HEK293 (cell line): ENCODE measurements around the gene RBBP5.

Experiments
- CTCF ChIA-PET: fragments of 350-600 bp; formaldehyde crosslinking; extraction: SDS; loops from one replicate; lab custom pipeline; 2021; ENCODE audit warnings: antibody characterized with exemption; lab: Yijun Ruan, JAX
- POLR2A ChIA-PET: fragments of 300-600 bp; formaldehyde crosslinking; extraction: SDS; loops from one replicate; lab custom pipeline; 2020; ENCODE audit warnings: antibody characterized with exemption, inconsistent platforms; lab: Yijun Ruan, JAX
- H3K27ac ChIP-seq: fragments of 200-500 bp; sonication (Bioruptor generic); 2 replicates; pipeline ENCODE4 v1.5.1; 2014; ENCODE audit warnings: low read depth, low read length, control low read depth, inconsistent platforms; ENCODE audit errors: extremely low read depth
- H3K36me3 ChIP-seq, 2 experiments: fragments of 200-500 bp in 1 of 2; sonication (Bioruptor generic) in 1 of 2; 1 replicate in 1 of 2; 2 replicates in 1 of 2; pipeline ENCODE4 v1.5.1; 2014 to 2017; ENCODE audit warnings: inconsistent platforms in 2 of 2, low read length in 2 of 2; ENCODE audit not compliant: control insufficient read depth in 2 of 2, insufficient read depth in 1 of 2
- H3K4me1 ChIP-seq: fragments of 200-500 bp; sonication (Bioruptor generic); 2 replicates; pipeline ENCODE4 v1.5.1; 2014; ENCODE audit warnings: mild to moderate bottlenecking, low read length, inconsistent platforms; ENCODE audit not compliant: control insufficient read depth, insufficient read depth
- H3K4me3 ChIP-seq: 2 replicates; pipeline ENCODE4 v1.5.1; 2011; ENCODE audit warnings: low read depth, mild to moderate bottlenecking, control low read depth, low read length, moderate library complexity
- H3K9me3 ChIP-seq: fragments of 200-500 bp; sonication (Bioruptor generic); 2 replicates; pipeline ENCODE4 v1.5.1; 2014; ENCODE audit warnings: low read depth, low read length, inconsistent platforms; ENCODE audit not compliant: control insufficient read depth, insufficient read depth
- YY2 ChIP-seq: fragments of 450-650 bp; formaldehyde crosslinking; IDR thresholded peaks from 2 replicates; pipeline ENCODE4 v1.5.1; 2016; ENCODE audit warnings: missing biosample characterization, missing genetic modification characterization
- ZNF133 ChIP-seq: fragments of 450-650 bp; formaldehyde crosslinking; IDR thresholded peaks from 2 replicates; pipeline ENCODE4 v1.5.1; 2016; ENCODE audit warnings: missing biosample characterization, missing genetic modification characterization
- ZNF335 ChIP-seq: fragments of 450-650 bp; formaldehyde crosslinking; conservative IDR thresholded peaks from 2 replicates; pipeline ENCODE4 v1.5.1; 2016; ENCODE audit warnings: missing biosample characterization, missing genetic modification characterization
- ZNF544 ChIP-seq: fragments of 450-650 bp; formaldehyde crosslinking; IDR thresholded peaks from 2 replicates; pipeline ENCODE4 v1.5.0; 2017; ENCODE audit warnings: missing biosample characterization, missing genetic modification characterization
- ZNF660 ChIP-seq: fragments of 450-650 bp; IDR thresholded peaks from 2 replicates; pipeline ENCODE4 v1.5.1; 2018; ENCODE audit warnings: missing biosample characterization, mild to moderate bottlenecking, missing genetic modification characterization
- ZNF777 ChIP-seq: fragments of 450-650 bp; formaldehyde crosslinking; IDR thresholded peaks from 2 replicates; pipeline ENCODE4 v1.5.1; 2017; ENCODE audit warnings: missing biosample characterization, missing genetic modification characterization, borderline replicate concordance
- ZNF830 ChIP-seq: fragments of 450-650 bp; IDR thresholded peaks from 2 replicates; pipeline ENCODE4 v1.5.0; 2018; ENCODE audit warnings: missing biosample characterization, missing genetic modification characterization, low read depth, mild to moderate bottlenecking, moderate library complexity
- TF ChIP-seq, protein P1 (sequence below): fragments of 450-650 bp; formaldehyde crosslinking; IDR thresholded peaks from 2 replicates; pipeline ENCODE4 v1.5.1; 2016; ENCODE audit warnings: missing biosample characterization, missing genetic modification characterization
- TF ChIP-seq, protein P2 (sequence below): fragments of 450-650 bp; formaldehyde crosslinking; IDR thresholded peaks from 2 replicates; pipeline ENCODE4 v1.5.1; 2016; ENCODE audit warnings: missing biosample characterization, missing genetic modification characterization
- TF ChIP-seq, protein P3 (sequence below): fragments of 450-650 bp; formaldehyde crosslinking; conservative IDR thresholded peaks from 2 replicates; pipeline ENCODE4 v1.5.1; 2016; ENCODE audit warnings: low read depth, missing biosample characterization, missing genetic modification characterization
- TF ChIP-seq, protein P4 (sequence below): fragments of 450-650 bp; formaldehyde crosslinking; IDR thresholded peaks from 2 replicates; pipeline ENCODE4 v1.5.1; 2016; ENCODE audit warnings: missing biosample characterization, missing genetic modification characterization

RBBP5 gene

GRCh38 chr1:205162301-205162700, 40.5 kb upstream of the RBBP5 start:
- Histone ChIP-seq H3K4me3 (no peak overlapping the region), H3K27ac (no peak overlapping the region), H3K9me3 (no peaks in the 10 kb centered on the region), H3K36me3 (peaks cover 21 to 68% of the 10 kb centered on the region in 2 experiments)
- POLR2A ChIA-PET: no interaction called here
- TF ChIP-seq ZNF544 (tag by site-specific recombination) (no peak), YY2 (tag by site-specific recombination) (no peak)
- TF ChIP-seq, protein P1, sequence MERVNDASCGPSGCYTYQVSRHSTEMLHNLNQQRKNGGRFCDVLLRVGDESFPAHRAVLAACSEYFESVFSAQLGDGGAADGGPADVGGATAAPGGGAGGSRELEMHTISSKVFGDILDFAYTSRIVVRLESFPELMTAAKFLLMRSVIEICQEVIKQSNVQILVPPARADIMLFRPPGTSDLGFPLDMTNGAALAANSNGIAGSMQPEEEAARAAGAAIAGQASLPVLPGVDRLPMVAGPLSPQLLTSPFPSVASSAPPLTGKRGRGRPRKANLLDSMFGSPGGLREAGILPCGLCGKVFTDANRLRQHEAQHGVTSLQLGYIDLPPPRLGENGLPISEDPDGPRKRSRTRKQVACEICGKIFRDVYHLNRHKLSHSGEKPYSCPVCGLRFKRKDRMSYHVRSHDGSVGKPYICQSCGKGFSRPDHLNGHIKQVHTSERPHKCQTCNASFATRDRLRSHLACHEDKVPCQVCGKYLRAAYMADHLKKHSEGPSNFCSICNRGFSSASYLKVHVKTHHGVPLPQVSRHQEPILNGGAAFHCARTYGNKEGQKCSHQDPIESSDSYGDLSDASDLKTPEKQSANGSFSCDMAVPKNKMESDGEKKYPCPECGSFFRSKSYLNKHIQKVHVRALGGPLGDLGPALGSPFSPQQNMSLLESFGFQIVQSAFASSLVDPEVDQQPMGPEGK (tag by site-specific recombination): no peak
- TF ChIP-seq, all 188 proteins: peak for 0
- H3K4me1 ChIP-seq: no peaks in the 10 kb centered on the region
- CTCF ChIA-PET: interaction anchor here (0.7 to 2.8 kb wide), 3 partner anchors 11 to 94 kb away, joined by 3 to 15 read pairs (median 7); no protein-coding TSS in a partner anchor

GRCh38 chr1:205161076-205161475, 39.3 kb upstream of the RBBP5 start:
- Histone ChIP-seq H3K9me3 (no peaks in the 10 kb centered on the region), H3K4me3 (no peak overlapping the region), H3K36me3 (peaks cover 18 to 80% of the 10 kb centered on the region in 2 experiments), H3K27ac (no peak overlapping the region), H3K4me1 (no peaks in the 10 kb centered on the region)
- ChIA-PET POLR2A (no interaction called here), CTCF (interaction anchor here (0.6 to 0.9 kb wide), 2 partner anchors 20 to 174 kb away, joined by 3 to 9 read pairs; no protein-coding TSS in a partner anchor)
- TF ChIP-seq ZNF133 (tag by site-specific recombination) (no peak), ZNF777 (tag by site-specific recombination) (no peak), ZNF660 (tag by site-specific recombination) (no peak)
- TF ChIP-seq, protein P2, sequence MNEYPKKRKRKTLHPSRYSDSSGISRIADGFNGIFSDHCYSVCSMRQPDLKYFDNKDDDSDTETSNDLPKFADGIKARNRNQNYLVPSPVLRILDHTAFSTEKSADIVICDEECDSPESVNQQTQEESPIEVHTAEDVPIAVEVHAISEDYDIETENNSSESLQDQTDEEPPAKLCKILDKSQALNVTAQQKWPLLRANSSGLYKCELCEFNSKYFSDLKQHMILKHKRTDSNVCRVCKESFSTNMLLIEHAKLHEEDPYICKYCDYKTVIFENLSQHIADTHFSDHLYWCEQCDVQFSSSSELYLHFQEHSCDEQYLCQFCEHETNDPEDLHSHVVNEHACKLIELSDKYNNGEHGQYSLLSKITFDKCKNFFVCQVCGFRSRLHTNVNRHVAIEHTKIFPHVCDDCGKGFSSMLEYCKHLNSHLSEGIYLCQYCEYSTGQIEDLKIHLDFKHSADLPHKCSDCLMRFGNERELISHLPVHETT: no peak

DNA sequence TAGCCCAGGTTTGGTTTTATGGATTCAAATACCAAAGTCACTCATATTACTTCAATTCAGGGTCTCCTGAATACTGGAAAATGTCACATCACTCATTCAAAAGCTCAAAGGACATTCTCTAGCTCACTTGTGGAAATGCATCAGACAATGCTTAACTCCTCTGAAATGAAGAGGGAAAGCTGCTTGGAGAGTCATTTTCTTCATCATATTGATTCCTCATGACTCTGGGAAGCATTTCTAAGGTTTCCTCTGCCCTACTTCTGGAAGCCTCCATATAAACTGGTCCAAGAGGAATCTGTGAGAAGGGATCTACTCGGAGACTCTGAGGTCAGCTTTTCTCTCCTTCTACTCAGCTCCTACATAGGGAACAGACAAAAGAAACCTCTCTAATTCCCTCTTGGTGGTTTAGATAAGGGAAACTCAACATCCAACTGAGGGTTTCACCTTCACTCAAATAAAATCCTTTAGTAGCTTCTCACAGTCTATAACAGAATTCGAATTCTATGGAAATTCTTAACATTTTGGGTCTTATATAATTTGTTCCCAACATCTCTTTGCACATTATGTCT, 36.4 kb upstream of the RBBP5 start:
- no peaks in the 10 kb centered on the region for H3K4me1 ChIP-seq
- H3K4me3 ChIP-seq: no peak overlapping the region
- TF ChIP-seq, protein P3, sequence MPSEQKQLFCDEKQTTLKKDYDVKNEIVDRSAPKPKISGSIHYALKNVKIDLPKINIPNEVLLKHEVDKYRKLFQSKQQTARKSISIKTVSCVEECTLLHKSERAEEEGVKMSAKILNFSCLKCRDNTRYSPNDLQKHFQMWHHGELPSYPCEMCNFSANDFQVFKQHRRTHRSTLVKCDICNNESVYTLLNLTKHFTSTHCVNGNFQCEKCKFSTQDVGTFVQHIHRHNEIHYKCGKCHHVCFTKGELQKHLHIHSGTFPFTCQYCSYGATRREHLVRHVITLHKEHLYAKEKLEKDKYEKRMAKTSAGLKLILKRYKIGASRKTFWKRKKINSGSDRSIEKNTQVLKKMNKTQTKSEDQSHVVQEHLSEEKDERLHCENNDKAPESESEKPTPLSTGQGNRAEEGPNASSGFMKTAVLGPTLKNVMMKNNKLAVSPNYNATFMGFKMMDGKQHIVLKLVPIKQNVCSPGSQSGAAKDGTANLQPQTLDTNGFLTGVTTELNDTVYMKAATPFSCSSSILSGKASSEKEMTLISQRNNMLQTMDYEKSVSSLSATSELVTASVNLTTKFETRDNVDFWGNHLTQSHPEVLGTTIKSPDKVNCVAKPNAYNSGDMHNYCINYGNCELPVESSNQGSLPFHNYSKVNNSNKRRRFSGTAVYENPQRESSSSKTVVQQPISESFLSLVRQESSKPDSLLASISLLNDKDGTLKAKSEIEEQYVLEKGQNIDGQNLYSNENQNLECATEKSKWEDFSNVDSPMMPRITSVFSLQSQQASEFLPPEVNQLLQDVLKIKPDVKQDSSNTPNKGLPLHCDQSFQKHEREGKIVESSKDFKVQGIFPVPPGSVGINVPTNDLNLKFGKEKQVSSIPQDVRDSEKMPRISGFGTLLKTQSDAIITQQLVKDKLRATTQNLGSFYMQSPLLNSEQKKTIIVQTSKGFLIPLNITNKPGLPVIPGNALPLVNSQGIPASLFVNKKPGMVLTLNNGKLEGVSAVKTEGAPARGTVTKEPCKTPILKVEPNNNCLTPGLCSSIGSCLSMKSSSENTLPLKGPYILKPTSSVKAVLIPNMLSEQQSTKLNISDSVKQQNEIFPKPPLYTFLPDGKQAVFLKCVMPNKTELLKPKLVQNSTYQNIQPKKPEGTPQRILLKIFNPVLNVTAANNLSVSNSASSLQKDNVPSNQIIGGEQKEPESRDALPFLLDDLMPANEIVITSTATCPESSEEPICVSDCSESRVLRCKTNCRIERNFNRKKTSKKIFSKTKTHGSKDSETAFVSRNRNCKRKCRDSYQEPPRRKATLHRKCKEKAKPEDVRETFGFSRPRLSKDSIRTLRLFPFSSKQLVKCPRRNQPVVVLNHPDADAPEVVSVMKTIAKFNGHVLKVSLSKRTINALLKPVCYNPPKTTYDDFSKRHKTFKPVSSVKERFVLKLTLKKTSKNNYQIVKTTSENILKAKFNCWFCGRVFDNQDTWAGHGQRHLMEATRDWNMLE: no peak
- no peak for TF ChIP-seq ZNF830 (tag by site-specific recombination)
- TF ChIP-seq, protein P4, sequence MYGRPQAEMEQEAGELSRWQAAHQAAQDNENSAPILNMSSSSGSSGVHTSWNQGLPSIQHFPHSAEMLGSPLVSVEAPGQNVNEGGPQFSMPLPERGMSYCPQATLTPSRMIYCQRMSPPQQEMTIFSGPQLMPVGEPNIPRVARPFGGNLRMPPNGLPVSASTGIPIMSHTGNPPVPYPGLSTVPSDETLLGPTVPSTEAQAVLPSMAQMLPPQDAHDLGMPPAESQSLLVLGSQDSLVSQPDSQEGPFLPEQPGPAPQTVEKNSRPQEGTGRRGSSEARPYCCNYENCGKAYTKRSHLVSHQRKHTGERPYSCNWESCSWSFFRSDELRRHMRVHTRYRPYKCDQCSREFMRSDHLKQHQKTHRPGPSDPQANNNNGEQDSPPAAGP (tag by site-specific recombination): no peak
- TF ChIP-seq ZNF335: no peak
- no peak for TF ChIP-seq ZNF777 (tag by site-specific recombination)
- TF ChIP-seq, all 188 proteins: peak for 0
- H3K9me3 ChIP-seq: no peaks in the 10 kb centered on the region
- H3K36me3 ChIP-seq: peaks cover 14 to 91% of the 10 kb centered on the region in 2 experiments
- H3K27ac ChIP-seq: no peak overlapping the region
- ChIA-PET CTCF (interaction anchor here (0.7 to 1.6 kb wide), 3 partner anchors 15 to 169 kb away, joined by 3 to 6 read pairs (median 4); no protein-coding TSS in a partner anchor), POLR2A (no interaction called here)
